Measurements from ENCODE around the gene GLE1.

The GLE1 gene
- long read RNA-seq, donor 1, partial matches to known transcripts = 0 of 2 reads
- long read RNA-seq, donor 1, other reads (novel, unspliced or antisense) = 0 of 2 reads
- long read RNA-seq, donor 2, partial matches to known transcripts = 8 of 10 reads
- long read RNA-seq, donor 2, other reads (novel, unspliced or antisense) = 0 of 10 reads
- long read RNA-seq, donor 3, partial matches to known transcripts = 0 of 1 reads
- long read RNA-seq, donor 3, other reads (novel, unspliced or antisense) = 0 of 1 reads
- long read RNA-seq, donor 4, partial matches to known transcripts = 5 of 7 reads
- long read RNA-seq, donor 4, other reads (novel, unspliced or antisense) = 0 of 7 reads
- long read RNA-seq, donor 5, partial matches to known transcripts = 5 of 9 reads
- long read RNA-seq, donor 5, other reads (novel, unspliced or antisense) = 0 of 9 reads
- long read RNA-seq, donor 6, partial matches to known transcripts = 5 of 6 reads
- long read RNA-seq, donor 6, other reads (novel, unspliced or antisense) = 0 of 6 reads
- long read RNA-seq, donor 7, partial matches to known transcripts = 19 of 21 reads
- long read RNA-seq, donor 7, other reads (novel, unspliced or antisense) = 0 of 21 reads
- long read RNA-seq, donor 8, partial matches to known transcripts = 0 of 3 reads
- long read RNA-seq, donor 8, other reads (novel, unspliced or antisense) = 0 of 3 reads

DNA sequence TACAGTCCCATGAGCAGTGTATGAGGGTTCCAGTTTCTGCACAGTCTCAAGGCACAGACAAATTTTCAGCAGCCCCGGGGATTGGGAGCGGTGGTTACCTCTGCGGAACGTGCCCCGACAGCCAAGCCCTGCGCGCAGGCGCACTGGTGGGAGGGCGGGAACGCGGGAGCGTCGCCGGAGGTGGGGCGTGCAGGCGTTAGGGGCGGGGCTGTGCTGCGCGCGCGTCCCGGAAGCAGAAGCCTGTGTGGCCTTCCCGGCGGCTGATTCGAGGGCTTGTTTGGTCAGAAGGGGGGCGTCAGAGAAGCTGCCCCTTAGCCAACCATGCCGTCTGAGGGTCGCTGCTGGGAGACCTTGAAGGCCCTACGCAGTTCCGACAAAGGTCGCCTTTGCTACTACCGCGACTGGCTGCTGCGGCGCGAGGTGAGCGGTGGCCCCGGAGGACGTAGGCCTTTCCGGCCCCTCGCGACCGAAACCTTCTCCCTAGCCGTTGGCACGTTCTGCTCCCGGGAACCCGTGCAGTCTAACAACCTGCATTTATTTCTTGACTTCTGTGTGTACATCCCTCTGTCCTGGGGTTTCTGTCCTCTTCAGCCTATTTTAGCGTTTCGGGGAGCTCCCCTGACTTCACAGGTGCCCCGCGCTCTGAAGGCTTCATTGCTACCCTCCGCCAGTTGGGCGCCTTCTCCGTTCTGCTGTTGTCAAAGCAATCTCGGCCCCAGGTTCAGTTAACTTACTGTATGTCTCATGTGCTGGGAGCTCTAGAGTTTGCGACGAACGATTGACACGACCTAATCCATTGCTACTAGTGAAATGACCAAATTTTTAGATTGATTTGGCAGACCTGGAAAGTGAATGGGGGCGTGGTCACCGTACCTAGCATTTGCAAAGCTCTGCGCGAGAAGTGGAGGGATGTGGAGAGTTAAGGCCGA is at the start of gene GLE1:
TSS of gene GLE1 (plus strand) at position 235 of the 929 bp plus-strand sequence. CDS start at position 322, 87 bp downstream.
- peak; percentile 88 for DNase-seq

GRCh38 chr9:128454991-128455390 is 49.5 kb upstream of the GLE1 start:
- DNase-seq = no peak

DNA sequence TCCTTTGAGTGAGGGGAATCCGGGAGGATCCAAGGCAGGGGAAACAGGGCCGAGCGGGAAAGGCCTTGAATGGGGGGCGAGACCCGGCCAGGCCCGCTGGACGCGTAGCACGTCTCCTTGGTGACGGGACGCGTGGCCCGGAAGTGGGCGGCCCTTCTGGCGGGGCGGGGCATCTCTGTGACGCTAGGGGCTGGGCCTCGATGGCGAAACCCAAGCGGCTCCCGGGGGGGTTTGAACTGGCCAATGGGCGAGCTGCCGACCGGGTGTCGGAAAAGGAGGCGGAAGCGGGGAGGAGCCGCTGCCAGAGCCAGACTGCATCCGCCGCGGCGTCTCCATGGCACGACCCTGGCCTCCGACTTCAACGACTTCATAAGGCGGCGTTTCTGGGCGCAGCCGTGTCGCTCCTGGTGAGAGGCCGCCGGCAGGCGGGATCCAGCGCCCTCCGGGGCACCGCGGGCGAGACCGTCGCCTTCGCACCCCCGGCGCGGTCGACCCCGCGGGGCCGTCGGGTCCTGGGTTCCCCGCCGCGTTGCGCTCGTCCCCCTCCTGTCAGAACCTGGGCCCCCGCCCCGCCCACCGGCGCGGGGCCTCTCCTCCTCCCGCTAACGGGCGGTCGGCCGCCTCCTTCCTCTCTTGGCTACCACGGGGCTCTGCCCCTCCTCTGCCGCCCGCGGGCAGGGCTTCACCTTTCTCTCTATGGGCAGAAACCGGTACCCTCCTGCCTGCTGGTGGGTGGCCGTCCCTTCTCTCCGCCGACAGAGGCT is 48.5 kb upstream of the GLE1 start, which contains the start of gene ODF2:
TSS of gene ODF2 (plus strand) at position 158 of the 764 bp plus-strand sequence. CDS start at position 244, 86 bp downstream.
- peak; percentile 91 for DNase-seq

- peak; percentile 75 for DNase-seq
Measured at GRCh38 chr9:128456613-128457061, 47.9 kb upstream of the GLE1 start.

- DNase-seq = peak; percentile 15
Measured at GRCh38 chr9:128457207-128457606, 47.3 kb upstream of the GLE1 start.

DNA sequence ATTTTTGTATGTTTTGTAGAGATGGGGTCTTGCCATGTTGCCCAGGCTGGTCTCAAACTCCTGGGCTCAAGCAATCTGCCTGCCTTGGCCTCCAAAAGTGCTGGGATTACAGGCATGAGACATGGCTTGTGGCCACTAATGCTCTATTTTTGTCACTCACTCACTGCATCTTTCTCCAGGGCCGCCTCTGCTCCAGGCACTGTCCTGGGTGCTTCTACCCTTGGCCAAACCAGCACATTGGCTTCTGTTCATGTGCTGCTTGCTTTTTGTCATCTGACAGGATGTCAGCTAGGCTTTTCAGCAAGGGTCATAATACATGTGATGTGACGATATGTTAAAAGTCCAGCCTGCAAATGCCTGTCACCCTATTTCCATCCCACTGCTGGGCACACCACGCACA is 45.5 kb upstream of the GLE1 start:
- no peak for DNase-seq

- DNase-seq = no peak
Measured at GRCh38 chr9:128469070-128469469, 35.4 kb upstream of the GLE1 start.

GRCh38 chr9:128470560-128470959 is 34.0 kb upstream of the GLE1 start:
- no peak for DNase-seq

DNA sequence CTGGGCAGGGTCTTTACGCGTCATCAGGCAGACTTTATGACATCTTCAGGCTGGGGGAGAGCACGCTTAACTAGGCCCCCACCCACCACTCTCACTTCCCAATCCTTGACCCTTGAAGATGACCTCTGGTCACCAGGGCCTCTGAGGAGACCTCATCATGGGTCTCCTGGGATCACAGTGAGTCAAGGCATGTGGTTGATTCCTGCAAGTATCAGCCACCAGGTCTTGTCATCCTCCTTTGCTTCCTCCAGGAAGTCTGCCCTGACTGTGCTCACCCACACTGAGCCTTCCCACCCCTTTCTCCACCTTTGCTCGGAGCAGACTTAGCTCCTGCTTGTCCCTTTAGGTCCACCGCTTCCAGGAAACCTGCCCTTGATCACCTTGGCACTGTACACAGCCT is 31.4 kb upstream of the GLE1 start:
- no peak for DNase-seq

DNA sequence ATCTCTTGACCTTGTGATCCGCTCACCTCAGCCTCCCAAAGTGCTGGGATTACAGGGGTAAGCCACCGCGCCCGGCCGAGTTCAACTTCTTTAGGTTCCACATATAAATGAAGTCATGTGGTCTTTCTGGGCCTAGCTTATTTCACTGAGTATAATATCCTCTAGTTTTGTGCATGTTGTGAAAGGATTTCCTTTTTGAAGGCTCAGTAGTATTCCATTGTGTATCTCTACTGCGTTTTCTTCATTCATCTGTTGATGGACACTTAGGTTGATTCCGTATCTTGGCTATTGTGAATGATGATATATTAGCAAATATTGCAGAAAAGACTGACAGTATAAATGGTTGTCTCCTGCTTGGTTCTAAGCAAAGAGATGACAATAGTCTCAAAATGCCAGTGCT is 28.7 kb upstream of the GLE1 start:
- no peak for DNase-seq

DNA sequence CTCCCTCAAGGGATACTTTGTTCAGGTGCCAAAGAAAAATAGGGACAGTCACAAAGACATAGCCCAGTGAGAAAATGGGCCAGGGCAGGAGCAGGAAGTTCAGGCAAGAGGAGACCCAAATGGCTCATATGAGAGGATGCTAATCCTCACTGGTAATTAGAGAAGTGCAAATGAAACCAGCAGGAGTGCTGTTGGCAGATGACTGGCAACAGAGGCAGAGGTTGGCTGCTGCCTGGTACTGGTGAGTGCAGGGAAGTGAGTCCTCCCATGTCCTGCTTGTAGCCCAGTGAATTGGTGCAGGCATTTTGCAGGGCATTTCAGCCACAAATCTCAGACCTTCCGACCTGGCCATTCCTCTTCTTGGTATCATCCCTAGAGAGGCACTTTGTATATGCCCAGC is 25.3 kb upstream of the GLE1 start:
- DNase-seq = no peak

DNA sequence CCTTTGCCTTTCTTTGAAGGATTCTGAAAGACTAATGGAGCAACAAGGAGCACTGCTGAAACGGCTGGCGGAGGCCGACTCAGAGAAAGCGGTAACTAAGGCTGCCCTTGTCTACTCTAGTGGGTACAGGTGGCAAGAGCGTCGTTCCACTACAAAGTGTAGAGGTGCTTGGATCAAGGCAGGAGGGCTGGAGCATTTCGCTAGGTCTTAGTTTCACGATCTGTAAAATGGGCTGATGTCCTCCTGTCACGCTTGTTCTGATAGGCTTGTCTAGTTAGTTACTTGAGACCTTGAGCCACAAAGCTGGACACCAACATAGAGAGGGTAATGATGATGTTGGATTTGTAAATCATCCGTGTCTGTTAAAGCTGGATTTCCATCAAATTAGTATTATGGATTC is 23.0 kb upstream of the GLE1 start:
- no peak for DNase-seq

GRCh38 chr9:128482186-128482585 is 22.3 kb upstream of the GLE1 start:
- DNase-seq = no peak

- no peak for DNase-seq
Measured at GRCh38 chr9:128484686-128485413, 19.7 kb upstream of the GLE1 start.

DNA sequence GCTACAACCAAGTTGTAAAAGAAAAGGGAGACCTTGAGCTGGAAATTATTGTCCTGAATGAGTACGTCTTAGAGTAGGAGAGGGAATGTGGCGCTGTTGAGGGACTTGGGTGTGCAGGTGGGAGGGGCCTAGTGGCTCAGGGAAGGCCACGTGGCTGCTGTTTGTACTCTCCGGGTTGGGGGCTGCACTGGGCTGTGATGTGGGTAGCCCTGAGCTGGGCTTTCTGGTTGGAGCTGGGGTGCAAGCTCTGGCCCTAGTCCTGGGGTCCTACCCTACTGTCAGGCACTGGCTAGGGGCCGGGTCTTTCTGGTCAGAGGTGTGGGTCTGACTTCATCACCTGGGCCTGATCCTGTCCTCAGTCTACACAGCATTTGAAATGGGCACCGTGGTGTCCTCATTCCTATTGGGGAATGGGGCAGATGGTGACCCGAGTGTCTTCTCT is 19.1 kb upstream of the GLE1 start:
- no peak for DNase-seq

GRCh38 chr9:128486201-128486600 is 18.3 kb upstream of the GLE1 start:
- DNase-seq = no peak

- no peak for DNase-seq
Measured at GRCh38 chr9:128493424-128493823, 11.1 kb upstream of the GLE1 start.

- peak; percentile 37 for DNase-seq
Measured at GRCh38 chr9:128494108-128494745, 10.3 kb upstream of the GLE1 start.

GRCh38 chr9:128494746-128495129 is 9.8 kb upstream of the GLE1 start:
- DNase-seq = no peak

DNA sequence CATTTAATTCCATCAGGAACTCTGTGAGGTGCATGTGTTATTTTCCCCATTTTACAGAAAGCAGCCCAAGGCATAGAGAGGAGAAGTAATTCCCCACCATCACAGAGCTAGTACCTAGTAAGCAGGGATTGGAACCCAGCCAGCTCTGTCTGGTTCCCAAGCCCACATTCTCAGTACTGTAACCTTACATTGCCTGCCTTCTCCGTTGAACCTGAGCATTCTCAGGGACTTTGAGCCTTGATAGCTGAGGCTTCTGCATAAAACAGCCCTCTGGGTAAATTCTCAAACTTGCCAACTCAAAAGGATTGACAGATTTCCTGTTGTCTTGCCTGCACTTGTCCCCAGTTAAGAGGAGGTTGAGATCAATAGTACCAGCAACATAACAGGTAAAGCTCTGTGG is 9.2 kb upstream of the GLE1 start:
- DNase-seq = no peak

Measured in right kidney (tissue), 9 donors.